Astrocyte (in vitro differentiated cells and primary cell): ENCODE results near the gene NDOR1. TPM values are rescaled to one million over a fixed set of nuclear protein-coding genes. Genes with fewer than 3 reads are reported as not detected.

ENCODE experiments used
- DNase-seq: peaks from one replicate; pipeline ENCODE4 v3.0.0-alpha.2; 2010; ENCODE audit warnings: low read depth
- FAIRE-seq: peaks from 2 replicates; lab custom pipeline; 2011; peaks lifted over from hg19 to GRCh38; lab: Jason Lieb, UNC
- H2AFZ ChIP-seq: 2 replicates; pipeline ENCODE4 v1.6.0; 2012; ENCODE audit warnings: low read depth, low read length, inconsistent platforms
- H3K27ac ChIP-seq: 2 replicates; pipeline ENCODE4 v1.5.1; 2011; ENCODE audit warnings: low read depth, low read length, inconsistent platforms
- H3K27me3 ChIP-seq: 2 replicates; pipeline ENCODE4 v1.6.0; 2011; ENCODE audit warnings: low read length, inconsistent platforms; ENCODE audit not compliant: insufficient read depth
- H3K36me3 ChIP-seq: 2 replicates; pipeline ENCODE4 v1.5.1; 2011; ENCODE audit warnings: low read length, inconsistent platforms; ENCODE audit not compliant: insufficient read depth
- H3K4me1 ChIP-seq: 2 replicates; pipeline ENCODE4 v1.5.1; 2011; ENCODE audit warnings: low read length, inconsistent platforms; ENCODE audit not compliant: insufficient read depth
- H3K4me2 ChIP-seq: 2 replicates; pipeline ENCODE4 v1.6.0; 2012; ENCODE audit warnings: low read length, inconsistent platforms
- H3K4me3 ChIP-seq: 2 replicates; pipeline ENCODE4 v1.5.1; 2011; ENCODE audit warnings: low read depth, mild to moderate bottlenecking, low read length, inconsistent platforms; ENCODE audit not compliant: insufficient read depth
- H3K79me2 ChIP-seq: 2 replicates; pipeline ENCODE4 v1.6.0; 2012; ENCODE audit warnings: mild to moderate bottlenecking, low read length, inconsistent platforms; ENCODE audit not compliant: insufficient read depth
- H3K9ac ChIP-seq: 2 replicates; pipeline ENCODE4 v1.6.0; 2012; ENCODE audit warnings: mild to moderate bottlenecking, low read length, inconsistent platforms
- H3K9me3 ChIP-seq: 2 replicates; pipeline ENCODE4 v1.5.1; 2012; ENCODE audit warnings: low read depth, mild to moderate bottlenecking, low read length, inconsistent platforms; ENCODE audit not compliant: insufficient read depth
- H4K20me1 ChIP-seq: 2 replicates; pipeline ENCODE4 v1.6.0; 2012; ENCODE audit warnings: low read length, inconsistent platforms; ENCODE audit not compliant: insufficient read depth
- H3K27ac Mint-ChIP-seq: one replicate; pipeline ENCODE4 v1.8.0; 2021; ENCODE audit warnings: mild to moderate bottlenecking, mixed read lengths; ENCODE audit not compliant: unreplicated experiment
- H3K27me3 Mint-ChIP-seq: one replicate; pipeline ENCODE4 v1.8.0; 2021; ENCODE audit warnings: low read depth, mixed read lengths; ENCODE audit not compliant: unreplicated experiment
- H3K36me3 Mint-ChIP-seq: one replicate; pipeline ENCODE4 v1.8.0; 2021; ENCODE audit warnings: low read depth, mixed read lengths; ENCODE audit not compliant: unreplicated experiment
- H3K4me1 Mint-ChIP-seq: one replicate; pipeline ENCODE4 v1.8.0; 2021; ENCODE audit warnings: low read depth, mixed read lengths; ENCODE audit not compliant: unreplicated experiment
- H3K4me3 Mint-ChIP-seq: one replicate; pipeline ENCODE4 v1.8.0; 2021; ENCODE audit warnings: mild to moderate bottlenecking, moderate library complexity, mixed read lengths; ENCODE audit not compliant: unreplicated experiment
- H3K9me3 Mint-ChIP-seq: one replicate; pipeline ENCODE4 v1.8.0; 2021; ENCODE audit warnings: mild to moderate bottlenecking, mixed read lengths; ENCODE audit not compliant: unreplicated experiment
- CTCF ChIP-seq: IDR thresholded peaks from 2 replicates; pipeline ENCODE4 v1.5.1; 2011; ENCODE audit warnings: low read depth, mild to moderate bottlenecking, inconsistent platforms, low read length, moderate library complexity; ENCODE audit not compliant: insufficient read depth
- EZH2 ChIP-seq: IDR thresholded peaks from 2 replicates; pipeline ENCODE4 v1.6.1; 2012; ENCODE audit warnings: mild to moderate bottlenecking, low read length, inconsistent platforms; ENCODE audit not compliant: insufficient read depth
- total RNA-seq: library from RNA; stranded (reverse); gene quantifications from 2 replicates; pipeline ENCODE4 v1.2.1, GENCODE V29; 2021

The NDOR1 gene
- total RNA-seq, 1 donor from 2014 or later, result 14.5 TPM

GRCh38 chr9:137194909-137195308, 10.6 kb upstream of the NDOR1 start:
- Mint-ChIP-seq H3K27ac (no peak overlapping the region), H3K36me3 (no peaks in the 10 kb centered on the region), H3K27me3 (no peaks in the 10 kb centered on the region), H3K4me3 (peak overlapping the region; percentile 64), H3K4me1 (peaks cover 10% of the 10 kb centered on the region), H3K9me3 (no peaks in the 10 kb centered on the region)
- Histone ChIP-seq H3K9ac (no peak overlapping the region), H2AFZ (no peak overlapping the region), H3K9me3 (no peaks in the 10 kb centered on the region), H3K36me3 (no peaks in the 10 kb centered on the region), H3K27me3 (no peaks in the 10 kb centered on the region), H3K27ac (no peak overlapping the region), H4K20me1 (peaks cover 88% of the 10 kb centered on the region), H3K79me2 (peaks cover 76% of the 10 kb centered on the region), H3K4me1 (peaks cover 20% of the 10 kb centered on the region), H3K4me2 (no peak overlapping the region), H3K4me3 (no peak overlapping the region)
- FAIRE-seq (no peak), DNase-seq (no peak)
- TF ChIP-seq EZH2 (no peak), CTCF (no peak)

- Histone ChIP-seq H3K4me3 (no peak overlapping the region), H2AFZ (no peak overlapping the region), H4K20me1 (peaks cover 81% of the 10 kb centered on the region), H3K79me2 (peaks cover 68% of the 10 kb centered on the region), H3K9me3 (no peaks in the 10 kb centered on the region), H3K4me1 (peaks cover 18% of the 10 kb centered on the region), H3K4me2 (no peak overlapping the region), H3K36me3 (no peaks in the 10 kb centered on the region), H3K27ac (no peak overlapping the region), H3K9ac (no peak overlapping the region), H3K27me3 (no peaks in the 10 kb centered on the region)
- Mint-ChIP-seq H3K27me3 (no peaks in the 10 kb centered on the region), H3K27ac (no peak overlapping the region), H3K4me3 (peak overlapping the region; percentile 64), H3K36me3 (no peaks in the 10 kb centered on the region), H3K9me3 (no peaks in the 10 kb centered on the region), H3K4me1 (peaks cover 8% of the 10 kb centered on the region)
- no peak for DNase-seq
- TF ChIP-seq CTCF (no peak), EZH2 (no peak)
- FAIRE-seq, result no peak
Measured at GRCh38 chr9:137195525-137196220, 9.8 kb upstream of the NDOR1 start.
